Caki2 (cell line): ENCODE results near the gene SMIM24. TPM values are rescaled to one million over a fixed set of nuclear protein-coding genes. Genes with fewer than 3 reads are reported as not detected.

ENCODE experiments used
- DNase-seq: peaks from one replicate; pipeline ENCODE4 v3.0.0-alpha.2; 2015; ENCODE audit warnings: low read depth
- in situ Hi-C: cut with HindIII; loops from 2 replicates; pipeline ENCODE4 v1.10.0; 2016; ENCODE audit warnings: low sequenced_read_pairs, low pct_unique_long_range_greater_than_20kb, mixed read lengths
- total RNA-seq: library from RNA; depleted of rRNA; stranded (reverse); fragments of >200 nt; shearing (Covaris generic); gene quantifications from 2 replicates; pipeline ENCODE4 v1.2.3, GENCODE V29; 2014; ENCODE audit warnings: low replicate concordance

The SMIM24 gene
- total RNA-seq, 1 experiment from 2014 or later = not detected

DNA sequence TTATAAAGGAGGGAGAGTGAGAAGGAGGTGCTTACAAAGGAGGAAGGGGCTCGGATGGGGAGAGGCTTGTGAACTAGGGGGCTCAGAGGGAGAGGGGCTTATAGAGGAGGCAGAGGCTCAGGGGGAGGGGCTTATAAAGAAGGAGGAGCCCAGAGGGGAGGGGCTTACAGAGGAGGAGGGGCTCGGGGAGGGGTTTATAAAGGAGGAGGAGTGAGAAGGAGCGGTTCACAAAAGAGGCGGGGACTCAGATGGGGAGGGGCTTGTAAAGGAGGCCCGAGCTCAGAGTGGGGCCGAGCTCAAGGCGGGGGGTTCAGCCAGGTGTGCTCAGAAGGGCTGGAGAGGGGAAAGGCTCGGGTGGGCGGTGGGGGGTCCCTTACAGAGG lies 500 bp downstream of the SMIM24 start:
- in situ Hi-C loops = no loop called here
- DNase-seq = no peak

DNA sequence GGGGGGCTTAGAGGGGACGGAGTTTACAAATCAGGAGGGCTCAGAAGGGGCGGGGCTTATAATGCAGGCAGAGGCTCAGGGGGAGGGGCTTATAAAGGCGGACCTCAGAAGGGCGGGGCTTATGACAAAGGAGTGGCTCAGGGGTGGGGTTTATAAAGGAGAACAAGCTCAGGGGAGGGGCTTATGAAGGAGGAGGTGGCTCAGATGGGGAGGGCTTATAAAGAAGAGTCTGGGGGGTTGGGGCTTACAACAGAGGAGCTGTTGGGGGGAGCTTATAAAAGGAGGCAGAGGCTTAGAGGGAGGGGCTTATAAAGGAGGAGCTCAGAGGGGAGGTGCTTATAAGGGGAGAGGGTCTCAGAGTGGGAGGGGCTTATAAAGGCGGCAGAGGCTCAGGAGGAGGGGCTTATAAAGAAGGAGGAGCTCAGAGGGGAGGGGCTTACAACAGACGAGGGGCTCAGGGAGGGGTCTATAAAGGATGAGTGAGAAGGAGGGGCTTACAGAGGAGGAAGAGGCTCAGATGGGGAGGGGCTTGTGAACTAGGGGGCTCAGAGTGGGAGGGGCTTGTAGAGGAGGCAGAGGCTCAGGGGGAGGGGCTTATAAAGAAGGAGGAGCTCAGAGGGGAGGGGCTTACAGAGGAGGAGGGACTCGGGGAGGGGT lies 1.0 kb downstream of the SMIM24 start:
- DNase-seq = no peak
- in situ Hi-C loops = no loop called here

DNA sequence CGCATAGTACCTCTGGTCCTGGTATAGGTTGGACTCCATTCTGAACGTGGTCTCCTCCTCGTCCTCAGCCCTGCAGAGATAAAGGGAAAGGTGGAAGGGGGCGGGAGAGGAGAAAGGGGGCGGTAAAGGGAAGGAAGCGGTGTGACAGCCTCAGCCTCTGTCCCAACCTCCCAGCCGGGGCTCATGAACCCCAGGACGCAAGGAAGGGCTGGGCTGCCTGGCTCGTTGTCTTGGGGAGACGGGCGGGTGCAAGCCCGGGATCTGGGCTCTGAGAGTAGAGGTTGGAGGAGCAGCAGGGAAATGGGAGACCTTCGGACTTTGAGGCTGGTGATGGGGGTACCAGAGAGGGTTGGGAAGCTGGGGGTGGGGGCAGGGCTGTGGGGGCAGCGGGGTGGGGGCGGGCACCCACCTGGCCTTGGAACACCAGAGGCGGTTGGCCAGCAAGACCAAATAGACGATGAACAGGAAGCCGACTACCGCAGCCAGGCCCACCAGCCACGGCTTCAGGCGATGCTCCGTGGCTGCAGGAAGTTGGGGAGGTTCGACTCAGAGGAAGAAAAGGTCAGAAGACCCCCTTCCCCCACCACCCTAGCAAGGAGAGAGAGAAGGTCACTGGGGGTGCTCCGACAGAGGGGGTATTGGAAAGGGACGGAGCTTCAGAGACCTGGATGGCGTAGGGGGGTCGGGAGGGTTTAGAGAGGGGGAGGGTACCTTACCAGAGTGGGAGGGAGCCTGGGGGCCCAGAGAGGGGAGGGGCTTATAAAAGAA lies 1.7 kb downstream of the SMIM24 start:
- no peak for DNase-seq
- in situ Hi-C loops = no loop called here

DNA sequence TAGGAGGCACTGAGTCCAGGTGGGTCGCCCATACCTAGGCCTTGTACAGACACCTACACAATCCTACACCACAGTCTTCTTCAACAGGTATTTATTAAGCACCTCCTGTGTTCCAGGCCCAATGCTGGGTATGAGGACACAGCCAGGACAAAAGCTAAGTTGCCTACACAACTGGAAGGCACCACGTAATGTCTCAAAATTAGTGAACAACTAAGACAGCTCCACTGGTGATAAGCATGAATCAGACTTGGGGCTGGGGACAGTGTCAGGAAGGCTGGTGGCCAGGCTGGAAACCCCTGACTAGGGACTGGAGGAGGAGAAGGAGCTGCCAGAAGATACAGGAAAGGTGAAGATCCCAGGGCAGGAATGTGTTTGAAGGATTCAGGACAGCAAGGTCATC lies 2.4 kb downstream of the SMIM24 start:
- in situ Hi-C loops = no loop called here
- no peak for DNase-seq

DNA sequence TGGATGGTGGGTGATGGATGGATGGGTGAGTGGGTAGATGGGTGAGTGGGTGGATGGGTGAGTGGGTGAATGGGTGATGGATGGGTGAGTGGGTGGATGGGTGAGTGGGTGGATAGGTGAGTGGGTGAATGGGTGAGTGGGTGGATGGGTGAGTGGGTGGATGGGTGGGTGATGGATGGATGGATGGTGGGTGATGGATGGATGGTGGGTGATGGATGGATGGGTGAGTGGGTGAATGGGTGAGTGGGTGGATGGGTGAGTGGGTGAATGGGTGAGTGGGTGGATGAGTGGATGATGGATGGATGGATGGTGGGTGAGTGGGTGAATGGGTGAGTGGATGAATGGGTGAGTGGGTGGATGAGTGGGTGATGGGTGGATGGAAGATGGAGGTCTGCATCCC lies 2.8 kb downstream of the SMIM24 start:
- no peak for DNase-seq
- in situ Hi-C loops = no loop called here

DNA sequence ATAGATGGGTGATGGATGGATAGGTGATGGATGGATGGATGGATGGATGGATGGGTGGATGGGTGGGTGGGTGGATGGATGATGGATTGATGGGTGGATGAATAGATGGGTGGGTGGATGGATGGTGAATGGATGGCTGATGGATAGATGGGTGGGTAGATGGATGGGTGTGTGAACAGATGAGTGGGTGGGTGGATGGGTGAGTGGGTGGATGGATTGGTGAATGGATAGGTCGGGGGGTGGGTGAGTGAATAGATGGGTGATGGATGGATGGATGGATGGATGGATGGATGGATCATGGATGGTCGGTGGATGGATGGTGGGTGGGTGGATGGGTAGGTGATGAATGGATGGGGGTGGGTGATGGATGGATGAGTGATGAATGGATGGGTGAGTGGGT lies 3.5 kb downstream of the SMIM24 start:
- in situ Hi-C loops = no loop called here

DNA sequence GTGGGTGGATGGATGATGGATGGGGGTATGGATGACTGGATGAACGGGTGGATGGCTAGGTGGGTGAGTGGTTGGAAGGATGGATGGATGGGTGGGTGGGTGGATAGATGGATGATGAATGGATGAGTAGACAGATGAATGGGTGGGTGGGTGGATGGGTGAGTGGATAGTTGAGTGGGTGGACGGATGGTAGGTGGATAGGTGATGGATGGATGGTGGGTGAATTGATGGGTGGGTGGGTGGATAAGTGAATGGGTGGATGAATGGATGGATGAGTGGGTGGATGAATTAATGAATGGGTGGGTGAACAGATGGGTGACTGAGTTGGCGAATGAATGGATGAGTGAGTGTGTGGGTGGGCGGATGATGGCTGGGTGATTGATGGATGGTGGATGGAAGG lies 4.9 kb downstream of the SMIM24 start:
- DNase-seq = no peak
- in situ Hi-C loops = no loop called here

More for the DNA sequence above, 3.5 kb downstream of the SMIM24 start:
- DNase-seq = no peak

DNA sequence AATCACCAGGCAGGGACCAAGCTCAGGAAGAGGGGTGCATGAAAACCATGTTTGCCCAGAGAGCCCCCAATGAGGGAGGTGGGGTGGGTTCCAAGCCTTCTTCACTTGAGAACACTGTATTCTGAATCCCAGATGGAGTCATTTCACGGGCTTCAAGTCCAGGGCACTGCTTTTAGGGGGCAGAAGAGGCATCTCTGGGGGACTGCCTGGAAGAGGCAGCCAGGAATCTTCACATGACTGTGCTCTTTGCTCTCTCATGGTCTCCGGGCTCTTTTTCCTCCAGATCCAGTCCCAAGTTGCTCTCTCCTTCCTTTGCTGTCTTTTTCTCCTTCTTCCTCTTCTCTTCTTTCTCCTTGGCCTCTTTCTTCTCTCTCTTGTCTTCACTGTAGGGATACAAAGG lies 5.7 kb downstream of the SMIM24 start:
- DNase-seq = no peak
- in situ Hi-C loops = no loop called here

DNA sequence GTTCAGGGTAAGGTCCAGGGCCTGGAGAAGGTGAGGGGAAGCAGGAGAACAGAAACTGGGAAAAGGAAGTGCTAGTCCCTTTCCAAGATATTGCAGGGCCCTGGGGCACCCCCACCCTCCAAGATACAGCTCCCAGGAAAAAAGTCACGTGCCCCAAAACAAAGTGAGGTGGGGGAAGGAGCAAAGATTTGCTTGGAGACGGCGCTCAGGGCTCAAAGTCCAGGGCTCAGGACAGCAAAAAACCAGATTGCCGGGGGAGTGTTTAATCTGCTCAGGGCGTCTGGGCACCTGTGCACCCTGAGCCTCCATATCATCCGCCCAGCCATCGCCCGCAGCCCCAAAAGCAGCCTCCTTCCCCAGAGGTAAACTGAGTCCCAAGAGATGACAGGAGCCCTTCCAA lies 6.3 kb downstream of the SMIM24 start:
- no peak for DNase-seq
- in situ Hi-C loops = no loop called here

DNA sequence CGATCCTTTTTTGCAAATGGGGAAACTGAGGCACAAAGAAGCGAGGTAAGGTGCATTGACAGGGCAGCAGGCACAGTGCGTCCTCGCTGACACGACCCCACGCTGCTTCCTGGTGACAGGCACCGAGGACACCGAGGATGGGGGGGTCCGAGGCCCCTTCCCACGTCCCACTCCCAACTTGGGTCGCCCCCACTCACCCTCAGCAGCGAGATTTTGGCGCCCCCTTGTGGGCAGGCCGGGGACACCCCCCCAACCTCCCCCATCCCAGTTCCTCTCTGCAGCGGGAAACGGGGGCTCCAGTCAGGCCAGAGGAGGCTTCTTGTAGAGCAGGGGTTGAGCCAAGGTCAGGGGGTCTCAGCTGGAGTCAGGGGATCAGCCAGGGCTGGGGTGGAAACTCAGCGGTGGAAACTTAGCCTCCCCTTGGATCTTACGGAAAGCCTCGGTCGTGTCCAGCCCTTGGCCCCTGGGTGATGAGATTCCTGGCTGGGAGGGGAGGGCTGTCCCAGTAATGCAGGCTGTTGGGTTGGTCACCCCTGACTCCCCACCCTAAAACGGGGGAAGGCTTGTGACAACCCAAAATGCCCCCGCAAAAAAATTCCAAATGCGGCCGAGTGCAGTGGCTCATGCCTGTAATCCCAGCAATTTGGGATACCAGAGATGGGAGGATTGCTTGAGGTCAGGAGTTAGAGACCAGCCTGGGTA lies 8.2 kb downstream of the SMIM24 start:
- in situ Hi-C loops = no loop called here
- no peak for DNase-seq

DNA sequence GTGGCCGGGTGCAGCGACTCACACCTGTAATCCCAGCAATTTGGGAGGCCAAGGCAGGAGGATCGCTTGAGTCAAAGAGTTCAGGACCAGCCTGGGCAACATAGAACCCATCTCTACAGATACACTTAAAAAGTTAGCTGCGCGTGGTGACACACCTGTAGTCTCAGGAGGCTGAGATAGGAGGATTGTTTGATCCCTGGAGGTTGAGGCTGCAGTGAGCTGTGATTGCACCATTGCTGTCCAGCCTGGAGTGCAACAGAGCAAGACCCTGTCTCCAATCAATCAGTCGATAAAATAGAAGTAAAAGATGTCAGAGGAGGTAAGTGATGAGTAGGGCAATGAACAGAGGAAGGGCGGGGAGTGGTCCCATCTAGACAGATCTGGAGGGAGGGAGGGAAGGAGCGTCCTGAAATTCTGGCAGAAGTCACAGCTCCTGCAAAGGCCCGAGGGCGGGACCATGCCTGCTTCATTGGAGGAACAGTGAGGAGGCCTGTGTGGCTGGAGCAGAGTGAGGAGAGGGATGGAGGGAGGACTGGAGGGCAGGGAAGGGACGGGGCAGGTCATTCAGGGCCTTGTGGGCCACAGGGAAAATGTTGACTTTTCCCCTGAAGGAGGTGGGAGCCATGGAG lies 9.7 kb downstream of the SMIM24 start:
- DNase-seq = no peak
- in situ Hi-C loops = no loop called here

DNA sequence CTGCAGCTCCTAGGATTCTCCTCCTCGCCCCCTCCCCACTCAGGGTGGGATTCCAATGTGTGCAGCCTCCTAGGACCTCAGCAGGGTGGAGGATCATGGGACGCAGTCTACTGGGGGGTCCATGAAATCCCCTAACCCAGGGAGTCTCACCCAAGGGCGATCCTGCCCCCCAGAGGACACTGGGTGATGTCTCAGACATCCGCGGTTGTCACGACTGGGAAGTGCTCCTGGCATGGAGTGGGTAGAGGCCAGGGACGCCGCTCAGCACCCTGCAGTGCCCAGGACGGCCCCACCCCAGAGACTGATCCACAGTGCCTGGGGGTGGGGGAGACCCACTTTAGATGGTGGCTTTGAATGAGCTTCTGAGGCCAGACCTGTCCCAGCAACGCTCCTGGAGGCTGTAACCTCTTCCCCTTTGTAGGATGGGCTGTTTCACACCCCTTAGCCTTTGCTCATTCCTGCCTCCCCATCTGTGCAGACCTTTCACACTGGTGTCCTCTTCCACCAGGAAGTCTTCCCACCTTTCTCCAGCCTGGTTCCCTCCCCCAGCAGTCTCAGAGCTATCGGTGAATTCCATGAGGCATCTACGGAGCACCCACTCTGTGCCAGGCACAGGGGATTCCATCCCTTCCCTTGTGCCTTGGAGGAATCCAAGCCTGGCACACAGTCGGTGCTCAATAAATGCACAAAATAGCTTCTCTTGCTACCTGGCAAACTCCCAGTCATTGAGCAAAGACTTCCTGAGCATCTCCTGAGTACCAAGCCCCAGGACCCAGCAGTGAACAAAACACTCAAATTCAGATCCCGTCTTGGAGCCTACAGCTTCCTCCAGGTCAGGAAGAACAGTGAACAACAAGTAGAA lies 10.5 kb downstream of the SMIM24 start:
- in situ Hi-C loops = no loop called here

DNA sequence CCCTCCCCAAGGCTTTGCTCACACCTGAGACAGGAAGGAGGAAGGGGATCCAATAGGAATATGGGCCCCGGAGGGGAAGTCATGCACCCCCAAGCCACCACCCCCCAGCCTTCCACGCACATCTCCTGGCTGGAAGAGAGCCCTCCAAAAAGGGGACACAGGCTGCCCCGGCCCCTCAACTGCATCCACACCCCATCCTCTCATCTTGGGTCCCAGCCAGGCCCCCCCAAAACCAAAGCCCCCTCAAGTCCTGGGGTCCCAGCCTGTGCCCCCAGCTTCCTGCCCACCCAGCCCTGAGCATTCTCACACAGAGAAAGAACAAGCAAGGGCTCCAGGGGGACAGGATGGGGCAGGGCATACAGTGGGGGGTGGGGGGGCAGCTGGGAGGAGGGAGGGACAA lies 12.1 kb downstream of the SMIM24 start:
- in situ Hi-C loops = no loop called here
- no peak for DNase-seq

More for the DNA sequence above, 10.5 kb downstream of the SMIM24 start:
- DNase-seq = no peak

DNA sequence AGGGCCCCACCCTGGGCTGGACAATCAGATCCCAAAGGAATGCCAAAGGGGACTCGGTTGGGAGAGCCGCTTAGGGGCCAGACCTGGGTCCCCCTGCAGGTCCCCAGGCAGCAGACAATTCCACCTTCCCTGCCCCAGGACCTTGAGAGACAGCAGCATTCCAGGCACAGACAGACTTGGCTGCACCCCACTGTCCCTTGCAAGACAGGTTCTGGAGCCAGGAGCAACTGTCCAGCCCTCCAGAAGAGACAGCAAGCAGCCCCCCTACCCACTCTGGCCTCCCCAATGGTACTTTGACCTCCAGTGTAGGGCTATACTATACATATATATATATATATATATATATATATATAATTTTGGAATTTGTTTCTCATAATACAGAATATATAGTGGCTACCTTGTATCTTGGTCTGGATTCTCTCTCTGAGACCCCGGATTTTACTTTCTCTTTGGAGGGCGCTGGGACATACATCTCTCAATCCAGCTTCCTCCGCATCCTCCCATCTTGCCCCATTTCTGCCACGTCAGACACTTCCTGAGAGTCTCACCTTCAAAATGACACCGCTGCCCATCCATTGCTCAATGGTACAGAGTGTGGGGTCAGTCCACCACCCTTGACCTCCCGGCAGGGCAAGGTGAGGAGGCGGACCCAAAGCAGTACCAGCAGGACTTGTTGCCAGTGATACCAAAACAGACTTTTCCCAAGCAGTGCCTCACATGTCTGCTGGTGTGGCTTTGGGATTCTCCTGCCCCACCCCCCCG lies 12.7 kb downstream of the SMIM24 start:
- in situ Hi-C loops = no loop called here
- no peak for DNase-seq

DNA sequence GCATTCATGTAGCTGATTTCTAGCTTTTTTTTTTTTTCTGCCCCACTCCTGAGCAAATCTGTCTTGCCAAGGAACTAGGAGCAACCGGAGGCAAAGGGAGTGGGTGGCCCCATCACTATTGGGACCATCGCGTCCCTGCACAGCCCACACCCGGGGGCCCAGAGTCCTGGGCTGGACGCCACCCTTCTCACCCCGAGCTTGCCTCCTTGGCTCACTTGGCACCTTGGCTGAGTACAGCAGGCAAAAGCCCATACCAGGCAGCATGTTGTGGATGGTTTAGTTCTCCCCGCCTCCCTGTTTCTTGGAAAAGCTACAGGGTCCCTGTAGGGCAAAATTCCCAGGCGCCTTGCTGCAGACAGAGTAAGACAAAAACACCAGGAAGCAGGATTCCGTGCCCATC lies 13.7 kb downstream of the SMIM24 start:
- in situ Hi-C loops = no loop called here
- no peak for DNase-seq

DNA sequence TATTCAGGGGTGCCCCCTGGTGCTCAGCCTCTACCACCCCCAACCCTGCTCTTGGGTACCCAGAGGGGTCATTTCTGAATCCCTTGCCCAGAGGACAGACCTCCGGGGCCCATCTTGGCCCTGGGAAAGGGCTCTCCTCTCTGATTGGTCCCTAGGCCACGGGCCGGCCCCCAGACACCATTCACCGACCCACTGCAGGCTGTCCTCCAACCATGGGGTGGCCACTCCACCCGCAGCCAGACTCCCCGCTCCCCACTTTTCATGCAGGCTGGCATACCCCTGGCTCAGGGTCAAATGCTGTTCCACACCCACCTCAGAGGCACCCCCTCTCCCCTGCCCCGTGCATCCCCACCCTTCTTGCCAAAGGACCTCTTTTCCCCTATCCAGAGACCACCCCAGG lies 14.8 kb downstream of the SMIM24 start:
- in situ Hi-C loops = no loop called here
- DNase-seq = no peak

DNA sequence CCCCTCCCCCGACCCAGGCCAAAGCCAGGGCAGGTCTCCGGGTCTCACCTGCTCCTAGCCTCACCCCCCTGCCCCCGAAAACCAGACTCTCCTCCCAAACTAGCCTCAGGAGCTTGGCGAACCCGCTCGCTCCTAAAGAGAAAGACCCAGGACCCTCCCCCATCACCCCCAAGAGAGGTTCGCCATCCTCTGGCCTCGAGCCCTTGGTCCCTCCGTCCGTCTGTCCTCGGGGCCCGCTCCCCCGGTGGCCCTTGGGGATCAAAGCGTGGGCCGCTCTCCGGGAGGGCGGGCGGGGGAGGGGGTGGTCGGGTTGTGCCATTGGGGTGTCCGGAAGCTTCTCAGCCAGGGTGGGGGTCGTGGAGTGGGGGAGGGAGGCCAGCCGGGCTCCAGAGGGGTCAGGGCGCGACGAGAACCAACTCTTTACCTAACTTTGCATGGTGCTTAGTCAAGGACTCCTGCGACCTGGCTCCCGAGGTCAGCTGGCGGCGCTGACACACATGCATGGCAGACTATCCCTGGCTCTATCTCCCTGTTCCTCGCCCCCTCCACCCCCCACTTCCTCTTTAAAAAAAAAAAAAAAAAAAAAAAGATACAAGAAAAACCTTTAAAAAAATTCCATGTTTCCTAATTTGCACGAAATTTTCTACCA lies 15.6 kb downstream of the SMIM24 start:
- in situ Hi-C loops = no loop called here
- no peak for DNase-seq
